ENCODE results near the gene SOS2. TPM values are rescaled to one million over a fixed set of nuclear protein-coding genes. Genes with fewer than 3 reads are reported as not detected.

SOS2 gene
- polyA plus RNA-seq, 3 donors = 9.3 to 24.3 (median 12.0) TPM

DNA sequence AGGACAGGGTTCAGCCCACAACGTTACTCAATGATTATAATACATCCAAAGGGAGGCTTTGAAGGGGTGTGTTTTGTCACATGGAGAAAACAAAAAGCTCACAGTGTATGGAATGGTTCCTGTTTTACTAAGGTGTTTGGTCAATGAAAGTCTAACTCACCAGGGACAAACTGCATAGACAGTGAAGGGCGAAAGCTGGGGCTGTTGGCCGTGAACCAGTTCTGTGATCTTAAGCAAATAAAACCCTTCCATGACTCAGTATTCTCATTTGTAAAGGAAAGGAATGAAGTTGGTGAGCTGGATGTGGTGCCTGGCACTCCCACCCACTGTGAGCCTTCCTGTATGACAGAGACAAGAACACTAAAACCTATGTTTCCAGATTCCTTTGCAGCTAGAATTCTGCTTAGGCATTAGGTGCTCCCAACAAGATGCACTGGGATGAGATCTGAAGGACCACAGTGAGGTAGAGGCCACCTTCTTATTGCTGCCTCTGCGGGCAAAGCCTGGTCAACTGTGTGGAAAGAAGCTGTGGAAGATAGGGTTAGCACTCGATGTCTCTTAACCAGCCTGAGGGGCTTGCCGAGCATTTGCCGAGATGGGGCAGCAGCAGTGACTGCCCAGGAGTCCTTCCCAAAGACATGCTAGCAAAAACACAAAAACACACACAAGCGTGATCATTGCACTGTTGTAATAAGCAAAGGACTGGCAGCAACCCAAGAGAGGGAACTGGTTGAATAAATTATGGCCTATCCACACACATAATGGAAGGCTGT lies 163.5 kb downstream of the SOS2 start:
- no peaks in the 10 kb centered on the region for H3K9me3 ChIP-seq (replicated peaks in 1 of 2; ENCODE audit: control insufficient read depth in 1 of 2, insufficient read depth in 1 of 2, low read length in 2 of 2)
- no peak for DNase-seq
- intact Hi-C loops (cut with micrococcal nuclease) = no loop called here
- H3K27ac Mint-ChIP-seq = peak overlapping the region in 4 of 7 donors; percentile 3 to 42 (median 31)
- H3K4me1 ChIP-seq (ENCODE audit: control insufficient read depth in 1 of 2, insufficient read depth in 2 of 2, low read length in 2 of 2) = peaks cover 35 to 46% of the 10 kb centered on the region in 2 donors
- H3K4me1 Mint-ChIP-seq = peaks cover 44% of the 10 kb centered on the region
- WGBS (ENCODE audit: insufficient coverage) = 100% methylated on average over 1 of the region's 8 CpGs
- no peak overlapping the region for H2AFZ ChIP-seq (ENCODE audit: insufficient read depth, low read depth, low read length, poor library complexity, severe bottlenecking)
- no peaks in the 10 kb centered on the region for H3K36me3 ChIP-seq (replicated peaks in 1 of 2; ENCODE audit: control insufficient read depth in 1 of 2, insufficient read depth in 2 of 2, low read length in 2 of 2)
- TF ChIP-seq, protein P1, sequence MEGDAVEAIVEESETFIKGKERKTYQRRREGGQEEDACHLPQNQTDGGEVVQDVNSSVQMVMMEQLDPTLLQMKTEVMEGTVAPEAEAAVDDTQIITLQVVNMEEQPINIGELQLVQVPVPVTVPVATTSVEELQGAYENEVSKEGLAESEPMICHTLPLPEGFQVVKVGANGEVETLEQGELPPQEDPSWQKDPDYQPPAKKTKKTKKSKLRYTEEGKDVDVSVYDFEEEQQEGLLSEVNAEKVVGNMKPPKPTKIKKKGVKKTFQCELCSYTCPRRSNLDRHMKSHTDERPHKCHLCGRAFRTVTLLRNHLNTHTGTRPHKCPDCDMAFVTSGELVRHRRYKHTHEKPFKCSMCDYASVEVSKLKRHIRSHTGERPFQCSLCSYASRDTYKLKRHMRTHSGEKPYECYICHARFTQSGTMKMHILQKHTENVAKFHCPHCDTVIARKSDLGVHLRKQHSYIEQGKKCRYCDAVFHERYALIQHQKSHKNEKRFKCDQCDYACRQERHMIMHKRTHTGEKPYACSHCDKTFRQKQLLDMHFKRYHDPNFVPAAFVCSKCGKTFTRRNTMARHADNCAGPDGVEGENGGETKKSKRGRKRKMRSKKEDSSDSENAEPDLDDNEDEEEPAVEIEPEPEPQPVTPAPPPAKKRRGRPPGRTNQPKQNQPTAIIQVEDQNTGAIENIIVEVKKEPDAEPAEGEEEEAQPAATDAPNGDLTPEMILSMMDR (IDR thresholded peaks at IDR 0.05) = no peak
- no peaks in the 10 kb centered on the region for H4K20me1 ChIP-seq (ENCODE audit: insufficient read depth, low read length)
- H3K9ac ChIP-seq (ENCODE audit: insufficient read depth, low read length, poor library complexity, severe bottlenecking) = no peak overlapping the region
- H3K4me3 Mint-ChIP-seq = no peak overlapping the region
- H3K27me3 Mint-ChIP-seq (ENCODE audit: low read depth in 3 of 3) = peaks cover 0 to under 1% (median 0%) of the 10 kb centered on the region in 3 donors
- H3K4me2 ChIP-seq (replicated peaks; ENCODE audit: extremely low read depth, low read length, poor library complexity, severe bottlenecking) = no peak overlapping the region
- peaks cover 0 to 2% of the 10 kb centered on the region in 2 donors for H3K36me3 Mint-ChIP-seq
- no peaks in the 10 kb centered on the region for H3K79me2 ChIP-seq (ENCODE audit: insufficient read depth, low read length)
- no peak overlapping the region for H3K27ac ChIP-seq (ENCODE audit: low read depth in 1 of 2, low read length in 2 of 2)
- H3K9me3 Mint-ChIP-seq = no peaks in the 10 kb centered on the region
- no peaks in the 10 kb centered on the region for H3K27me3 ChIP-seq (ENCODE audit: control insufficient read depth in 2 of 2, insufficient read depth in 2 of 2, low read length in 2 of 2)
- H3K4me3 ChIP-seq (replicated peaks in 1 of 3; ENCODE audit: low read depth in 2 of 3, low read length in 3 of 3) = no peak overlapping the region

Small RNA genes lying within 50 kb of the gene (small RNA-seq; reads per million reads assigned to genes)
- gene RF00019 (ENCODE audit: insufficient read length, low read depth) = not detected

Other genes starting within 250 kb of the SOS2 start
- 10 to 100 TPM in 1 of 3 donors, 1 to 10 TPM in 2; 3.4 to 14.2 (median 3.5) TPM for gene VCPKMT, start 115.0 kb downstream of the SOS2 start, polyA plus RNA-seq
- under 1 TPM; 0.11 to 0.86 (median 0.48) TPM for gene L2HGDH, start 80.7 kb upstream of the SOS2 start, polyA plus RNA-seq
- 10 to 100 TPM; 13.4 to 17.3 (median 16.4) TPM for gene DMAC2L, start 80.7 kb upstream of the SOS2 start, polyA plus RNA-seq
- 1 to 10 TPM; 1.2 to 2.5 (median 1.3) TPM for gene CDKL1, start 165.3 kb upstream of the SOS2 start, polyA plus RNA-seq

Measured in CD14-positive monocyte (primary cell).